GM12878 (cell line): ENCODE data around the gene FAM187B. TPM values are rescaled to one million over a fixed set of nuclear protein-coding genes. Genes with fewer than 3 reads are reported as not detected.

Experiments used
- CEBPB ChIP-seq, 2 experiments: fragments of 150-350 bp in 1 of 2; IDR thresholded peaks; 2 replicates each; pipeline ENCODE4 v1.6.1; 2012 to 2014; ENCODE audit warnings: low read depth in 2 of 2, low read length in 2 of 2, borderline replicate concordance in 1 of 2, inconsistent platforms in 1 of 2
- CHD2 ChIP-seq: IDR thresholded peaks from 2 replicates; pipeline ENCODE4 v1.6.1; 2011; ENCODE audit warnings: low read depth, low read length, improper control_type of control experiment, borderline replicate concordance
- EED ChIP-seq: sonication (generic); IDR thresholded peaks from 2 replicates; pipeline ENCODE4 v1.6.1; 2016; ENCODE audit warnings: antibody characterized with exemption, low read depth
- EZH2 ChIP-seq: IDR thresholded peaks from 2 replicates; pipeline ENCODE4 v1.6.1; 2012; ENCODE audit warnings: low read depth, mild to moderate bottlenecking, control low read depth, inconsistent platforms, low read length, borderline replicate concordance; ENCODE audit not compliant: control insufficient read depth
- HCFC1 ChIP-seq: fragments of 150-350 bp; IDR thresholded peaks from 2 replicates; pipeline ENCODE4 v1.6.1; 2014; ENCODE audit warnings: low read length
- JUNB ChIP-seq: IDR thresholded peaks from 2 replicates; pipeline ENCODE4 v1.6.1; 2016; ENCODE audit warnings: antibody characterized with exemption, mild to moderate bottlenecking
- KDM1A ChIP-seq: fragments of 200-600 bp; sonication (generic); IDR thresholded peaks from 2 replicates; pipeline ENCODE4 v1.6.1; 2016; ENCODE audit warnings: borderline replicate concordance
- NBN ChIP-seq: fragments of 450-650 bp; IDR thresholded peaks from 2 replicates; pipeline ENCODE4 v1.6.1; 2016
- PML ChIP-seq: IDR thresholded peaks from 2 replicates; pipeline ENCODE4 v1.6.1; 2012; ENCODE audit warnings: low read length, inconsistent platforms
- POLR2A ChIP-seq: IDR thresholded peaks from 2 replicates; pipeline ENCODE4 v1.6.1; 2011; ENCODE audit warnings: low read depth, mild to moderate bottlenecking, low read length
- RCOR1 ChIP-seq: conservative IDR thresholded peaks from 2 replicates; pipeline ENCODE4 v1.6.1; 2012; ENCODE audit warnings: low read depth, low read length, improper control_type of control experiment
- RELA ChIP-seq: fragments of 450-650 bp; IDR thresholded peaks from 2 replicates; pipeline ENCODE4 v1.8.0; 2014; ENCODE audit warnings: borderline replicate concordance; ENCODE audit not compliant: partially characterized antibody
- SIN3A ChIP-seq: IDR thresholded peaks from 2 replicates; pipeline ENCODE4 v1.6.1; 2012; ENCODE audit warnings: low read depth, low read length, improper control_type of control experiment
- SMAD1 ChIP-seq: fragments of 450-650 bp; IDR thresholded peaks from 2 replicates; pipeline ENCODE4 v1.6.1; 2018; ENCODE audit warnings: mild to moderate bottlenecking, low read depth; ENCODE audit not compliant: partially characterized antibody
- SP1 ChIP-seq: IDR thresholded peaks from one replicate; pipeline ENCODE4 v1.6.1; 2011; ENCODE audit warnings: low read depth, low read length
- SREBF1 ChIP-seq: IDR thresholded peaks from 2 replicates; pipeline ENCODE4 v1.6.1; 2012; ENCODE audit warnings: mild to moderate bottlenecking, low read length
- SREBF2 ChIP-seq: IDR thresholded peaks from 2 replicates; pipeline ENCODE4 v1.6.1; 2012; ENCODE audit warnings: mild to moderate bottlenecking, low read length
- TAF1 ChIP-seq: IDR thresholded peaks from 2 replicates; pipeline ENCODE4 v1.6.1; 2011; ENCODE audit warnings: mild to moderate bottlenecking, low read depth, low read length, borderline replicate concordance
- TARDBP ChIP-seq: IDR thresholded peaks from 2 replicates; pipeline ENCODE4 v1.6.1; 2016; ENCODE audit warnings: borderline replicate concordance
- ZNF207 ChIP-seq: fragments of 450-650 bp; IDR thresholded peaks from 2 replicates; pipeline ENCODE4 v1.6.1; 2014; ENCODE audit warnings: antibody characterized with exemption, mild to moderate bottlenecking, borderline replicate concordance
- polyA plus RNA-seq, 11 experiments: library from polyadenylated mRNA; depleted of rRNA in 4 of 11; unstranded in 6 of 11; stranded (reverse) in 5 of 11; fragments of >200 nt; fragmentation: Nextera tagmentation in 4 of 11; fragmentation: Illumina TruSeq in 1 of 11; extraction: Ambion mirVana in 4 of 11; extraction: Trizol in 1 of 11; gene quantifications; 1 replicate in 1 of 11; 2 replicates in 10 of 11; pipeline versions ENCODE4 v1.2.1 to v1.2.3, GENCODE V29; 2011 to 2016; ENCODE audit warnings: inconsistent platforms in 2 of 11, missing spikeins in 2 of 11, low read depth in 1 of 11
- total RNA-seq, 4 experiments: library from RNA; depleted of rRNA in 3 of 4; stranded (reverse); fragments of >200 nt in 3 of 4; fragmentation: Illumina TruSeq in 1 of 4; extraction: Trizol in 1 of 4; gene quantifications; 2 replicates each; pipeline versions ENCODE4 v1.2.1 to v1.2.3, GENCODE V29; 2013 to 2021
- TF ChIP-seq, protein P1 (sequence below): fragments of 450-650 bp; formaldehyde crosslinking; IDR thresholded peaks from 2 replicates; pipeline ENCODE4 v1.5.0; 2022; ENCODE audit warnings: mild to moderate bottlenecking, missing genetic modification characterization
- TF ChIP-seq, protein P2 (sequence below): IDR thresholded peaks from 2 replicates; pipeline ENCODE4 v1.6.1; 2012; ENCODE audit warnings: low read length, inconsistent platforms
- TF ChIP-seq, protein P3 (sequence below): IDR thresholded peaks from 2 replicates; pipeline ENCODE4 v1.6.1; 2011; ENCODE audit warnings: low read depth, low read length, improper control_type of control experiment, borderline replicate concordance
- TF ChIP-seq, protein P4 (sequence below): fragments of 450-650 bp; formaldehyde crosslinking; IDR thresholded peaks from 2 replicates; pipeline ENCODE4 v1.4.0; 2022; ENCODE audit warnings: mild to moderate bottlenecking, moderate library complexity

FAM187B gene
- total and polyA plus RNA-seq, 10 of the 15 experiments (the other 5 are each of a cell fraction or from before 2014, with no cell fraction given), result 0.05 TPM; not detected in 9

DNA sequence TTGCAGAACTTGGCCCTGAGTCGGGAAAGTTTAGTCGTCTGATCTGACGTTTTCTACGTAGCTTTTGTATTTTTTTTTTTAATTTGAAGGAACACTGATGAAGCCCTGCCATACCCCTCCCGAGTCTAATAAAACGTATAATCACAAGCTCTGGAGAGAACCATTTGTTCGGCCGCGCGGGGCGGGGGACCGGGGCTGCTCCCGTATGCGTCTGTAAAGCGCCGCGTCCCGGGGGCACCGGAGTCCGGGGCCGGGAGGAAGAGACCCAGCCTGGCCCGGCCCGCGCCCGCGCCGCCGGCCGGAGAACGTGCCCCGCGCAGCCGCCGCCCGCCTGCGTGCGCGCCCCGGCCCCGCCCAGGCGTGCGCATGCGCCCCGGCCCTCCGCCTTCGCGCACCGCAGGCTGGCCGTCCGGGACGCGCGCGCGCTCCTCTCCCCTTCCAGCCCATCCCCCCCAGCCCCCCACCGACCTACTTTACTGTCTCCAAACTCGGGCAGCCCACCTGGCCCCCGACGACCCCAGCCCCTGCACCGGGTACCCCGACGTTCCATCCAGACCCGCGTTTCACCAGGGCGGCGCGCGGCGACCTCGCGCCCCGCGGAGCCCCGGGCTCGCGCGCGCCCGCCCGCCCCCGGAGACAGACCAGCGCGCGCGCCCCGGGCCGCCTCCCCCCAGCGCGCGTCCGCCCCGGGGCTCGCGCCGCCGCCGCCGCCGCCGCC, 39.4 kb upstream of the FAM187B start (continued):
- TF ChIP-seq RCOR1 (no peak), SMAD1 (peak; percentile 28), JUNB (no peak), POLR2A (peak; percentile 77), NBN (no peak), SP1 (no peak), SIN3A (no peak), EZH2 (no peak), PML (0 out of 2 replicates have a peak, but pooled peaks have one; percentile 69), SREBF1 (no peak), KDM1A (no peak), RELA (no peak), EED (no peak), TAF1 (peak; percentile 54; the same call in 1 of the 2 replicates), CEBPB (IDR thresholded peaks at IDR 0.05; ENCODE audit: borderline replicate concordance in 1 of 2, low read depth in 2 of 2, low read length in 2 of 2) (no peak), ZNF207 (no peak), TARDBP (no peak), CHD2 (no peak), SREBF2 (no peak), HCFC1 (no peak)
- TF ChIP-seq, protein P1, sequence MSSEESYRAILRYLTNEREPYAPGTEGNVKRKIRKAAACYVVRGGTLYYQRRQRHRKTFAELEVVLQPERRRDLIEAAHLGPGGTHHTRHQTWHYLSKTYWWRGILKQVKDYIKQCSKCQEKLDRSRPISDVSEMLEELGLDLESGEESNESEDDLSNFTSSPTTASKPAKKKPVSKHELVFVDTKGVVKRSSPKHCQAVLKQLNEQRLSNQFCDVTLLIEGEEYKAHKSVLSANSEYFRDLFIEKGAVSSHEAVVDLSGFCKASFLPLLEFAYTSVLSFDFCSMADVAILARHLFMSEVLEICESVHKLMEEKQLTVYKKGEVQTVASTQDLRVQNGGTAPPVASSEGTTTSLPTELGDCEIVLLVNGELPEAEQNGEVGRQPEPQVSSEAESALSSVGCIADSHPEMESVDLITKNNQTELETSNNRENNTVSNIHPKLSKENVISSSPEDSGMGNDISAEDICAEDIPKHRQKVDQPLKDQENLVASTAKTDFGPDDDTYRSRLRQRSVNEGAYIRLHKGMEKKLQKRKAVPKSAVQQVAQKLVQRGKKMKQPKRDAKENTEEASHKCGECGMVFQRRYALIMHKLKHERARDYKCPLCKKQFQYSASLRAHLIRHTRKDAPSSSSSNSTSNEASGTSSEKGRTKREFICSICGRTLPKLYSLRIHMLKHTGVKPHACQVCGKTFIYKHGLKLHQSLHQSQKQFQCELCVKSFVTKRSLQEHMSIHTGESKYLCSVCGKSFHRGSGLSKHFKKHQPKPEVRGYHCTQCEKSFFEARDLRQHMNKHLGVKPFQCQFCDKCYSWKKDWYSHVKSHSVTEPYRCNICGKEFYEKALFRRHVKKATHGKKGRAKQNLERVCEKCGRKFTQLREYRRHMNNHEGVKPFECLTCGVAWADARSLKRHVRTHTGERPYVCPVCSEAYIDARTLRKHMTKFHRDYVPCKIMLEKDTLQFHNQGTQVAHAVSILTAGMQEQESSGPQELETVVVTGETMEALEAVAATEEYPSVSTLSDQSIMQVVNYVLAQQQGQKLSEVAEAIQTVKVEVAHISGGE (CRISPR knock-in tag), result no peak
- TF ChIP-seq, protein P2, sequence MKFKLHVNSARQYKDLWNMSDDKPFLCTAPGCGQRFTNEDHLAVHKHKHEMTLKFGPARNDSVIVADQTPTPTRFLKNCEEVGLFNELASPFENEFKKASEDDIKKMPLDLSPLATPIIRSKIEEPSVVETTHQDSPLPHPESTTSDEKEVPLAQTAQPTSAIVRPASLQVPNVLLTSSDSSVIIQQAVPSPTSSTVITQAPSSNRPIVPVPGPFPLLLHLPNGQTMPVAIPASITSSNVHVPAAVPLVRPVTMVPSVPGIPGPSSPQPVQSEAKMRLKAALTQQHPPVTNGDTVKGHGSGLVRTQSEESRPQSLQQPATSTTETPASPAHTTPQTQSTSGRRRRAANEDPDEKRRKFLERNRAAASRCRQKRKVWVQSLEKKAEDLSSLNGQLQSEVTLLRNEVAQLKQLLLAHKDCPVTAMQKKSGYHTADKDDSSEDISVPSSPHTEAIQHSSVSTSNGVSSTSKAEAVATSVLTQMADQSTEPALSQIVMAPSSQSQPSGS, result no peak
- TF ChIP-seq, protein P3, sequence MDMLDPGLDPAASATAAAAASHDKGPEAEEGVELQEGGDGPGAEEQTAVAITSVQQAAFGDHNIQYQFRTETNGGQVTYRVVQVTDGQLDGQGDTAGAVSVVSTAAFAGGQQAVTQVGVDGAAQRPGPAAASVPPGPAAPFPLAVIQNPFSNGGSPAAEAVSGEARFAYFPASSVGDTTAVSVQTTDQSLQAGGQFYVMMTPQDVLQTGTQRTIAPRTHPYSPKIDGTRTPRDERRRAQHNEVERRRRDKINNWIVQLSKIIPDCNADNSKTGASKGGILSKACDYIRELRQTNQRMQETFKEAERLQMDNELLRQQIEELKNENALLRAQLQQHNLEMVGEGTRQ, result no peak
- TF ChIP-seq, protein P4, sequence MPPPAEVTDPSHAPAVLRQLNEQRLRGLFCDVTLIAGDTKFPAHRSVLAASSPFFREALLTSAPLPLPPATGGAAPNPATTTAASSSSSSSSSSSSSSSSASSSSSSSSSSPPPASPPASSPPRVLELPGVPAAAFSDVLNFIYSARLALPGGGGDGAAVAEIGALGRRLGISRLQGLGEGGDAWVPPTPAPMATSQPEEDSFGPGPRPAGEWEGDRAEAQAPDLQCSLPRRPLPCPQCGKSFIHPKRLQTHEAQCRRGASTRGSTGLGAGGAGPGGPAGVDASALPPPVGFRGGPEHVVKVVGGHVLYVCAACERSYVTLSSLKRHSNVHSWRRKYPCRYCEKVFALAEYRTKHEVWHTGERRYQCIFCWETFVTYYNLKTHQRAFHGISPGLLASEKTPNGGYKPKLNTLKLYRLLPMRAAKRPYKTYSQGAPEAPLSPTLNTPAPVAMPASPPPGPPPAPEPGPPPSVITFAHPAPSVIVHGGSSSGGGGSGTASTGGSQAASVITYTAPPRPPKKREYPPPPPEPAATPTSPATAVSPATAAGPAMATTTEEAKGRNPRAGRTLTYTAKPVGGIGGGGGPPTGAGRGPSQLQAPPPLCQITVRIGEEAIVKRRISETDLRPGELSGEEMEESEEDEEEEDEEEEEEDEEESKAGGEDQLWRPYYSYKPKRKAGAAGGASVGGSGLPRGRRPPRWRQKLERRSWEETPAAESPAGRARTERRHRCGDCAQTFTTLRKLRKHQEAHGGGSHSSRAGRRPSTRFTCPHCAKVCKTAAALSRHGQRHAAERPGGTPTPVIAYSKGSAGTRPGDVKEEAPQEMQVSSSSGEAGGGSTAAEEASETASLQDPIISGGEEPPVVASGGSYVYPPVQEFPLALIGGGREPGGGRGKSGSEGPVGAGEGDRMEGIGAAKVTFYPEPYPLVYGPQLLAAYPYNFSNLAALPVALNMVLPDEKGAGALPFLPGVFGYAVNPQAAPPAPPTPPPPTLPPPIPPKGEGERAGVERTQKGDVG (CRISPR knock-in tag), result no peak
